ENCODE results near the gene RPLP2. TPM values are rescaled to one million over a fixed set of nuclear protein-coding genes. Genes with fewer than 3 reads are reported as not detected.

RPLP2 gene
- total RNA-seq, 1 donor from 2014 or later = 2,673 TPM

DNA sequence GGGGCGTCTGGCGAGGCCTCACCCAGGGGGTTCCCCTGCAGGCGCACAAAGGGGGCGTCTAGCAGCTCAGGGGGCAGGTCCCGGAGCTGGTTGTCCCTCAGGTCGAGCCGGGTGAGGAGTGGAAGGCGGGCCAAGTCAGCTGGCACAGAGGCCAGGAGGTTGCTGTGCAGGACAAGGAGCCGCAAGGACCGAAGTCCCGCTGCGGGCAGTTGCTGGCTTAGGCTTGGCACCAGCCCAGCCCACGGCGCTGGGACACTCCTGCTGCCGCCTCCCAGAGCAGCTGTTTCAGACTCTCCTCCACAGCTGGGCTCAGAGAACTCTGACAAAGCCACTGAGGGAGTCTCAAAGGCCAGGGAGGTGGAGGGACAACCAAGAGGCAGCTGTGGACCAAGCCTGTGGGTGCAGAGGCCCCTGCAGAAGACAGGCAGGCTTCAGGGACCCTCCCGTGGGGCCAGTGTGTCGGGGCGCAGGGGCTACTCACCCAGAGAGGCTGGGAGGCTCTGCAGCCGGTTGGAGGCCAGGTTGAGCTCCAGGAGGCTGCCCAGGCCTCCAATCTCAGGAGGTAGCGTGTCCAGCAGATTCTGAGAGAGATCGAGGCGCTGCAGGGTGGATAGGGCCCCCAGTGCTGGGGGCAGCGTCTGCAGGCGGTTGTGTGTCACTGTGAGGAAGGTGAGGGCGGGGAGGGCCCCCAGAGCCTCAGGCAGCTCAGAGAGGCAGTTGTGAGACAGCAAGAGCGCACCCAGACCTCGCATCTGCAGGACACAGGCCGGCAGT, 6.9 kb upstream of the RPLP2 start:
- DNase-seq (ENCODE audit: low spot score) = no peak

DNA sequence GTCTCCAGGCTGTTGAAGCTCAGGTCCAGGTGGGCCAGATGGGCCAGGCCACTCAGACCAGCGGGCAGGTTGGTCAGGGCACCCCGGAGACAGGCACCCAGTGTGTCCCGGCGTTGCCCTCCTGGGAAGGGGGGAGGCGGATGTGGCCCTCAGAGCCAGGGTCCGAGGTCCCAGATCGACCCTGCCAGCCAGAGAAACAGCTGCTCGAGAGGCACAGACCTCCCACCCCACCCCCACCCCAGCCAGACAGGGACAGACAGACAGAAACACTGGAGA, 6.4 kb upstream of the RPLP2 start:
- no peak for DNase-seq (ENCODE audit: low spot score)

DNA sequence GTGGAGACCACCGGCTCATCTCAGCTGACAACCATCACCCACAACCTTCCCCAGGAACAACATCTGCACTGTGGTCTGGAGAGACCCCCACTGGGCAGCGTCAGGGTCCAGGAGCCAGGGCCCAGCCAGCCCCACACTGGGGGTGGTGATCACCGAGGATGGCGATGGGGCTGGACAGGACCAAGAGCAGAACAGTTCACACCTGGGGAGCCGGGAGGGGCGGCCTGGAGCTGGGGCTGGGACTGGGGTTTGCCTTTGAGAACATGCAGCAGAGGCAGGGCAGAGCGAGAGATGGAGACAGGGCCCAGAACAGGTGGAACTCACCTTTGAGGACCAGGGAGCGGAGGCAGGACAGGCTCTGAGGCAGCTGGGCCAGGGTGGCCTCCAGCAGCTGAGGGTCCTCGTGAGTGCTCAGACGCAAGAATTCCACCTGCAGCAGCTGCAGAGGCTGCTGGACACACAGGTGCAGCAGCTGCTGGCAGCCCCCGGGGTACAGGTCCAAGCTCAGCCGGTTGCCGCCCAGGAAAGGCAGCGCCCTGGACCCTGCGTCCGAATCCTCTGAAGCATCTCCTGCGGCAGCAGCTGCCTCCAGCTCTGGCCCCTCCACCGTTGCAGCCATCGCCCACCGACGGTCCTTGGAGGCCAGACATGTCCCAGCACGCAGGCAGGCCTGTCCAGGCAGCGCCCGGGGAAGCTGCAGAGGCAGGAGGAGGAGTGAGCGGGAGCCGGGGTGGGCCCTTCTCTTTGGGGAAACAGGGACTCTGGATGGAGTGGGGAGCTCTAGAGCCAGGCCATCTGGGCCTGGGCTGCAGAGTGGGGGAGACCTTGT, 5.8 kb upstream of the RPLP2 start:
- DNase-seq (ENCODE audit: low spot score) = no peak

GRCh38 chr11:804599-804964, 5.2 kb upstream of the RPLP2 start:
- DNase-seq (ENCODE audit: low spot score) = no peak

DNA sequence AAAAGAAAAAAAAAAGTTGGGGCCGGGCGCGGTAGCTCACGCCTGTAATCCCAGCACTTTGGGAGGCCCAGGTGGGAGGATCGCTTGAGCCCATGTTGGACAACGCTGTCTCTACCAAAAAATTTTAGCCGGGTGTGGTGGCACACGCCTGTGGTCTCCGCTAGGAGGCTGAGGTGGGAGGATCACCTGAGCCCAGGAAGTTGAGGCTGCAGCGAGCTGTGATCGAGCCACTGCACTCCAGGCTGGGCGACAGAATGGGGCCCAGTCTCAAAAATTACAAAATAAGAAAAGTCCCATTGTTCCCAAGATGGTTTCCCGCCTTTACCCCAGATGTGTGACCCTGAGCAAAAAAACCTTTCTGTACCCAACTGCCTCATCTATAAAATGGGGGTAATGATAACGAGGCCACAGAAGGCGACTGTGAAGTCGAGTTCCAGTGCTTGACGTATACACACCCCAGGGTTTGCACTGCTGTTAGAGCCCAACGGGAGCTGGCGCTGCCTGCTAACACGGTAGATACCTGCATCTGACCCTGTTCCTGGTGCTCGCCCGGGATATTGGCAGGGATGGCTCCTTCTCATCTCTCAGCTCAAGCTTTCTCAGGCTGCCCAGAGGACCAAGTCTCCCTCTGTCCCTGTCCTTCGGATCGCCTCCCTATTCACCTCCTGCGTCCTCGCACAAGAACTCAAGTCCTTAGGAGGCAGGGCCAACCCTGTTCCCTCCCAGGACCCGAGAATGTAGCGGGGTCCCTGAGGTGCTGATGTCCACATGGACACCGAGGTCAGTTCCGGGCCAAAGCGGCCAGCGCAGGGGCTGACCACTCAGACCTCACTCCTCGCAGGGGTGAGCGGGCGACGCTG, 1.1 kb upstream of the RPLP2 start:
- DNase-seq (ENCODE audit: low spot score) = no peak

DNA sequence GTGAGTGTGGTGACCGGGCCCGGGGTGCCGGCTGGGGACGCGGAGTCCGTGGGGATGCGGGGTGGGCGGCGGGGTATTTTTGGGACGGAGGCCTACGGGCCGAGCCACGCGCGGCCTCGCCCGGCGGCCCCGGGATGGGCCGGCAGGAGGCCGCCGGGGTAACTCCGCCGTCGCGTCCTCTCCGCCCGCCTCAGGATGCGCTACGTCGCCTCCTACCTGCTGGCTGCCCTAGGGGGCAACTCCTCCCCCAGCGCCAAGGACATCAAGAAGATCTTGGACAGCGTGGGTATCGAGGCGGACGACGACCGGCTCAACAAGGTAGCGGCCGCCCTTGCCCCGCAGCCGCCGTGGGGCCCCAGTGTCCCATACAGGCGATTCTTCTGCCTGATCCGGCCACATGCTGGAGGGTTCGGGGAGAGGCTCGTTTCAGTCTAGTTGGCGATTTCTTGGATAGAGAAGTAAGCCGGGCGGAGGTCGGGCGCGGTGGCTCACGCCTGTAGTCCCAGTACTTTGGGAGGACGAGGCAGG, 337 bp downstream of the RPLP2 start:
- no peak for DNase-seq (ENCODE audit: low spot score)

DNA sequence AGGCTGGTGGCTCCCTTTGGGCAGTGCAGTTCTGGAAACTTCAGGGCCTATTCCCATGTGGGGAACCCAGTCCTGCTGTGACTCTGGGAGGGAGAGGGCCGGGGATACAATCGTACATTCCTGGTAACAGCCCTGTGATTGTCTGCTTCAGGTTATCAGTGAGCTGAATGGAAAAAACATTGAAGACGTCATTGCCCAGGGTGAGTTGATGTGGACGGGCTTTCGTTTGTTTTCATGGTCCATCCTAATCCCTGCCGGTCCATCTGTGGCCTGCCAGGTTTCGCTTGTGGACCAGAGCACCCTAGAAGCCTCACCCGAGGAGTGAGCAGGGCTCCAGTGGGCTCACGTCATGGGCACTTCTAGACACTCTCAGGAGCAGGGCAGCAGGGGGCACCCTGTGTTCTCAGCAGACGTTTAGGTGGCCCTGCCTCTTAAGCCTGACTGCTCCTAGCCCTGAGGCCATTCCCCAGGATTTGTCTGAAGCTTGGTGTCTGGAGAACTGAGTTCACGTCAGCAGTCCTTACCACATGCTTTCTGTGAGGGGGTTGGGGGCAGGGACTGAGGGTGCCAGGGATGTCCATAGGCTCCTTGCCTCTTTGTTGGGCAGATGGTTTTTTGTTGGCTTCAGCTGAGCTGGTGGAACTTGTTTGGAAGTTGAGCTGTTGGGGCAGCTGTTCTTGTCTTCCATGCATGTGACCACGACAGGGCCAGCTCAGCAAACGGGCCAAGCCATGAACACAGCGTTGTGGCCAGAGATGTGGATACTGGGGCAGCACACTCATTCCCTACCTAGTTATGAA, 1.9 kb downstream of the RPLP2 start:
- DNase-seq (ENCODE audit: low spot score) = no peak

DNA sequence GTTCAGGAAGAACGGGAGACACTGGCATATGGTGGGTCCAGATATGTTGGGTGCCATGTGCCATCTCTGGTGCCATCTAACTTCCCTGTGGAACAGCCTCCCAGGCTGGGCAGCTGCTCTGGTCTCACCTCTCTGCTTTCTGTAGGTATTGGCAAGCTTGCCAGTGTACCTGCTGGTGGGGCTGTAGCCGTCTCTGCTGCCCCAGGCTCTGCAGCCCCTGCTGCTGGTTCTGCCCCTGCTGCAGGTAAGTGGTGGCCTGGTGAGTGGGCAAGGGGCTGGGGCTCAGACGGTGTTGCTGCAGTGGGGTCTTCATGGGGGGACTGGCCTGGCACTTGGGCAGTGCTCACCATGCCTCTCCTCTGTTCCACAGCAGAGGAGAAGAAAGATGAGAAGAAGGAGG, 2.6 kb downstream of the RPLP2 start:
- no peak for DNase-seq (ENCODE audit: low spot score)

- no peak for DNase-seq (ENCODE audit: low spot score)
Observed at GRCh38 chr11:813072-813455, 3.3 kb downstream of the RPLP2 start.

DNA sequence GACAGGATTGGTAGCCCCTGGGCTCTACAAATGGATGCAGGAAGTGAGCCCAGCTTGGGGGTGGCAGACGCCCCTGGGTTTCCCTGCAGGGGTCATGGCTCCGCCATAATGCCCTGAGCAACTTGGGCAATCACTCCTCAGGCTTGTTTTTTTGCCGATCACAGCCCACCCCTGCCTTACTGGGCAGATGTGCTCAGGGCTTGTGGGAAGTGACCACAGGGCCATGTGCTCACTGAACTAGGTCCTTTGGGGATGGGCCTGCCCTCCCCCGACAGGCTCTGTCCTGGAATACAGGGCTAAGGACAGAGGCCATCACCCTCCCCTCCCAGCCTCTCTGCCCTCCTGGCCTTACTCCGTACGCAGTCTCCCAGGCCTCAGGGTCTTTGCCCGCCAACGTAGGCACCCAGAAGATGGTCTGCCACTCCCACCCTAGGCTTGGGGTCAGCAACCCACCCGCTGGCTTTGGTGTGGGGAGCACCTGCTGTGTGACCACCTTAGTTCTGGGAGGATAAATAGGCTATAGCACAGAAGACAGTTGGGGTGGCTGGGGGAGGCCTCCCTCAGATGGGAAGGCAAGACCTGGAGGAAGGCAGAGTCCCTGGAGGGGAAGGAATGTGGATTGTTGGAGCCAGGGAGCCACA, 3.8 kb downstream of the RPLP2 start:
- no peak for DNase-seq (ENCODE audit: low spot score)

- no peak for DNase-seq (ENCODE audit: low spot score)
Observed at GRCh38 chr11:815675-816432, 6.1 kb downstream of the RPLP2 start.

DNA sequence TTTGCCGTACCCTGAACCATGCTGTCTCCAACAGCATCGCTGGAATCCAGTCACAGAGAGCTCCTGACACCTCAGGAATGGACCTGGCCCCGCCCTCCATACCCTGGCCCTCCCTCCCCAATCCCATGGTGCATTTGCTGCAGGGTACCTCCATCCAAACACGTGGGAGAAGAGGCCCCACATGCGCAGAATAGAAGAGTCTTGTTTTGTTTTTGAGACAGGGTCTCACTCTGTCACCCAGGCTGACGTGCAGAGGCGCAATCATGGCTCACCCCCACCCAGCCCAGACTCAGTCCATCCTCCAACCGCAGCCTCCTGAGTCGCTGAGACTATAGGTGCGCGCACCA, 6.6 kb downstream of the RPLP2 start:
- no peak for DNase-seq (ENCODE audit: low spot score)

GRCh38 chr11:818396-819128, 8.8 kb downstream of the RPLP2 start, which contains the start of gene PNPLA2:
Gene PNPLA2 (plus strand): TSS chr11:818914. CDS start chr11:819719, 805 bp downstream.
- DNase-seq (ENCODE audit: low spot score) = no peak

DNA sequence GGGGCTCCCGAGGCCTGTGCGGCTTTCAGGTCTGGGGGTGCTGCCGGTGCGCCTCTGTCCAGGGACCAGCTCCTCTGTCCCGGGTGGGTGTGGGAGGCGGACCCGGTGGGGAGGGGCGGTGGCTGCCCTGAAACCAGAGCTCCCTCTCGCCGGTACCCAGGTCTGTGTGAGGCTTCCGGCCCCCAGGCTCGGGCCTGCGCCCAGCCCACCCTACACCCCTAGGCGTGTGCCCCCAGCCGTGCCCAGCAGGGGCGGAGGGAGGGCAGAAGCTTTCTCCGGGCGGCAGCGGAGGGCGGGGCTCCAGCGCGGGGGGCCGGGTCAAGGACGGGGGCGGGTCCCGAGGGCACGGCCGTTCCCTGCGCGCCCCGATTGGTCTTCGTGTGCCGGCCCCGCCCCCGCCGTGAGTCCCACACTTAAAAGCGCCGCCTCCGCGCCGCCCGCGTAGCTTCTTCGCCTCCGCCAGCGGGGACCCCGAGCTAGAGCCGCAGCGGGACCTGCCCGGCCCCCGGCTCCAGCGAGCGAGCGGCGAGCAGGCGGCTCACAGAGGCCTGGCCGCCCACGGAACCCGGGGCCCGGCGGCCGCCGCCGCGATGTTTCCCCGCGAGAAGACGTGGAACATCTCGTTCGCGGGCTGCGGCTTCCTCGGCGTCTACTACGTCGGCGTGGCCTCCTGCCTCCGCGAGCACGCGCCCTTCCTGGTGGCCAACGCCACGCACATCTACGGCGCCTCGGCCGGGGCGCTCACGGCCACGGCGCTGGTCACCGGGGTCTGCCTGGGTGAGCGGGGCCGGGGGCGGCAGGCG, 9.6 kb downstream of the RPLP2 start:
- DNase-seq (ENCODE audit: low spot score) = peak; percentile 98

DNA sequence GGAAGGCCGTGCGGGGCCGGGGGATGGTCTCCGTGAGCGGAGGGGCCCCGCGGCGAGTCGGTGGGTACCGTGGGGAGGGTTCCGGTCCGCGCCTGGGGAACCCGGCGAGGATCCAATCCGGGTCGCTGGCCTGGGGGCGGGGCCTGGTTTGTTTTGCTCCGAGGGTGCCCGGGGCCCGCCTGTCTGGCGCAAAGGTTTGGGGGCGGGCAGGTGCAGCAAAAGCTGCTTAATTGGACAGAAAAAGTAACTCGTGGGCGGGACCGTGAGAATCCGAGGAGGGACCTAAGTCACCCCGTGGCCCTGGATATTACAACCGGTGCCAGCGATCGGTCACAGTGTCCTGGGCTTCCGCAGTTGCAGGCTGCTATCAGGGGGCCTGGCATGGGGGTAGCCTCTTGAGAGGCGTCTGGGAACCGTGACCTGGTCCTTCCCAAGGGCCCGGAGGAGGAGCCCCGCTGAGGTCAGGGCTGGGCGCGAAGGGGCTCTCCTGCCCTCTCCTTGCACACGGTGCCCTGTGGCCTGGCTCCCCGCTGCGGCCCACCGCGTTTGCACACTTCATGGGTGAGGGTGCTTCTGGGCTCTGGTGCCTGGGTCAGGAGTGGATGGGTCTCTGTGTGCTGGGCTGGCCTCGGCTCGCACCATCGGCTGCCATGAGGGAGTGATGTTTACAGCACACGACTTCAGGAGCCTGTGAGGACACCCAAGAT, 10.3 kb downstream of the RPLP2 start:
- peak; percentile 96 for DNase-seq (ENCODE audit: low spot score)

DNA sequence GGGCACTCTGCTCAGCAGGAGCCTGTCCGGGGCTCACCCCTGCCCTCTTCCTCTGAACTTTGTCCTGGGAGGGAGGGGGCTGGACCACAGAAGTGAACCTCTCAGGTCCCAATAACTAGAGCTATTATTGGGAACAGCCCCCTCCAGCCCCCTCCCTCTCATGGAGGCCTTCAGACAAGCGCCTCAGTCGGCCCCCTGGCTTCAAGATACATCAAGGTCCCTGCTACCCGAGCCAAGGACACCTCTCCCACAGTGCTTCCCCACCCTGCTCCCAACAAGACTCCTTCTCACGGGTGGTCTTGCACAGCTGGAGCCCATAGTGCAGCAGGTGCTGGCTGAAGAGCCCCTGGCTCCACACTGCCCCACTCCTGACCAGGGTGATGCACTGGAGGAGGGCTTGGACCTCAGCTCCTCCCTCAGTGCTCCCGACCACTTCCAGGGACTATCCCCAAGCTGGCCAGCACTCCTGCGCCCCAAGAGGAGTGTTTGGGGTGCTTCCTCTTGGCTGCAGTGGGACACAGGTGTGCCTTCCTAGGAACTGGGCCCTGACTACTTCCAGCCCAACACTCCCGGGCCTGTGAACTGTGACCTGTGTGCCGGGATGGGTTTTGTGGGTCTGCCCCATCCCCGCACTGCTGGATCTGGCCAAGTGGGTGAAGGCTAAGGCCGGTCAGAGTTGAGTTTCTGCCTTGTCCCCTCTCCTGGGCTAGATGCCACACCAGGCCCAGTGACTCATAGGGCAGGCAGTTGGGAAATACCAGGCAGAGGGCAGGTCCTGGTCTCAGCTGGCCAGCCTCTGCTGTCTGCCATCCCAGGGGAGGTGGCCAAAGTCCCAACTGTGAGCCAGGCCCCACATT, 11.1 kb downstream of the RPLP2 start:
- DNase-seq (ENCODE audit: low spot score) = no peak
